ENCODE results near the gene AKT1. TPM values are rescaled to one million over a fixed set of nuclear protein-coding genes. Genes with fewer than 3 reads are reported as not detected.

The AKT1 gene
- polyA plus RNA-seq, 1 donor, result 223 TPM

- DNase-seq, result no peak
Measured at GRCh38 chr14:104721505-104722431, 73.8 kb downstream of the AKT1 start.

Other genes starting within 250 kb of the AKT1 start
- 13.3 TPM for gene C14orf180, start 216.0 kb downstream of the AKT1 start, polyA plus RNA-seq (ENCODE audit: insufficient read length)
- 0.86 TPM for gene TMEM179, start 191.0 kb downstream of the AKT1 start, polyA plus RNA-seq (ENCODE audit: insufficient read length)
- 69.9 TPM for gene INF2, start 106.1 kb downstream of the AKT1 start, polyA plus RNA-seq (ENCODE audit: insufficient read length)
- 71.5 TPM for gene ADSS1, start 71.5 kb downstream of the AKT1 start, polyA plus RNA-seq (ENCODE audit: insufficient read length)
- 78.9 TPM for gene SIVA1, start 42.6 kb downstream of the AKT1 start, polyA plus RNA-seq (ENCODE audit: insufficient read length)
- 9.3 TPM for gene ZBTB42, start 5.4 kb upstream of the AKT1 start, polyA plus RNA-seq (ENCODE audit: insufficient read length)
- 1.8 TPM for gene CEP170B, start 69.5 kb upstream of the AKT1 start, polyA plus RNA-seq (ENCODE audit: insufficient read length)
- gene PLD4, start 129.1 kb upstream of the AKT1 start, polyA plus RNA-seq (ENCODE audit: insufficient read length), result 8.4 TPM
- 31.8 TPM for gene AHNAK2, start 182.6 kb upstream of the AKT1 start, polyA plus RNA-seq (ENCODE audit: insufficient read length)
- gene CLBA1, start 190.0 kb upstream of the AKT1 start, polyA plus RNA-seq (ENCODE audit: insufficient read length), result 5.0 TPM
- gene CDCA4, start 225.3 kb upstream of the AKT1 start, polyA plus RNA-seq (ENCODE audit: insufficient read length), result 18.2 TPM